Stimulated activated naive CD8-positive, alpha-beta T cell treated with anti-CD3 and anti-CD28 coated beads, Interleukin-15, amount 100 ng/mL, for 72 hours (primary cell): Measurements from ENCODE around the gene UBR3.
"Not testable (repeated sequence)": the region's sequence is repeated elsewhere in the genome, so short reads cannot be mapped to it uniquely, and the experiment has no call there.

ENCODE experiments used
- ATAC-seq: fragments of 150-1000 bp; cut with Tn5 transposase; 2 replicates; pipeline ENCODE4 v1.10.0; 2021; ENCODE audit warnings: mild to moderate bottlenecking, moderate library complexity
- DNase-seq, 2 donors: peaks; one replicate each; pipeline ENCODE4 v3.0.0; 2021 to 2022
- H3K27ac Mint-ChIP-seq, 2 donors: one replicate each; pipeline ENCODE4 v1.8.0; 2022; ENCODE audit warnings: mild to moderate bottlenecking in 2 of 2, mixed read lengths in 2 of 2, moderate library complexity in 2 of 2
- H3K27me3 Mint-ChIP-seq: one replicate; pipeline ENCODE4 v1.8.0; 2022; ENCODE audit warnings: mixed read lengths
- H3K4me1 Mint-ChIP-seq: one replicate; pipeline ENCODE4 v1.8.0; 2022; ENCODE audit warnings: mild to moderate bottlenecking, mixed read lengths
- H3K4me3 Mint-ChIP-seq, 2 donors: one replicate each; pipeline ENCODE4 v1.8.0; 2022; ENCODE audit warnings: mild to moderate bottlenecking in 2 of 2, mixed read lengths in 2 of 2, moderate library complexity in 1 of 2
- H3K9me3 Mint-ChIP-seq, 2 donors: one replicate each; pipeline ENCODE4 v1.8.0; 2022; ENCODE audit warnings: mixed read lengths in 2 of 2

Gene UBR3

DNA sequence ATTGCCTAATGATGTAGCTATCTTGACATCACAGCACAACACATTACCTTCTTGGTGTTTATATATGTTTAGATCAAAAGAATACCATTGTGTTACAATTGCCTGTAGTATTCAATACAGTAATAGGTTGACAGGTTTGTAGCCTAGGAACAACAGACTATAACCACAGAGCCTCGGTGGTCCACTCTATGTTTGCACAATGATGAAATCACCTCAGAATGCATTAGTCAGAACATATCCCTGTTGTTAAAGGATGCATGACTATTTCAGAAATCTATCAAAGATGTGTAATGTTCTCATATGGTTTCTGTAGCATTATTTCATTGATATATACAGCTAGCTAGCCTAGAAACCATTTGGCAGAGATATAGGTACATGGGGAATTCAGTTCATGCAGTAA is 11.4 kb upstream of the UBR3 start:
- ATAC-seq = peak; percentile 89
- Mint-ChIP-seq H3K9me3 (no peaks in the 10 kb centered on the region), H3K27ac (no peak overlapping the region), H3K27me3 (no peaks in the 10 kb centered on the region), H3K4me1 (peaks cover 26% of the 10 kb centered on the region), H3K4me3 (no peak overlapping the region)
- peak in 1 of 2 donors; percentile 20 for DNase-seq

DNA sequence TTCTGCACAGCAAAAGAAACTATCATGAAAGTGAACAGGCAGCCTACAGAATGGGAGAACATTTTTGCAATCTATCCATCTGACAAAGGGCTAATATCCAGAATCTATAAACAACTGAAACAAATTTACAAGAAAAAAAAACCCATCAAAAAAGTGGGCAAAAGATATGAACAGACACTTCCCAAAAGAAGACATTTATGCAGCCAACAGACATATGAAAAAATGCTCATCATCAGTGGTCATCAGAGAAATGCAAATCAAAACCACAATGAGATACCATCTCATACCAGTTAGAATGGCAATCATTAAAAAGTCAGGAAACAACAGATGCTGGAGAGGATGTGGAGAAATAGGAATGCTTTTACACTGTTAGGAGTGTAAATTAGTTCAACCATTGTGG is 10.3 kb upstream of the UBR3 start:
- not testable (repeated sequence) for ATAC-seq, H3K9me3 Mint-ChIP-seq, H3K27ac Mint-ChIP-seq, H3K4me3 Mint-ChIP-seq, DNase-seq, H3K27me3 Mint-ChIP-seq
- peaks cover 37% of the 10 kb centered on the region for H3K4me1 Mint-ChIP-seq

DNA sequence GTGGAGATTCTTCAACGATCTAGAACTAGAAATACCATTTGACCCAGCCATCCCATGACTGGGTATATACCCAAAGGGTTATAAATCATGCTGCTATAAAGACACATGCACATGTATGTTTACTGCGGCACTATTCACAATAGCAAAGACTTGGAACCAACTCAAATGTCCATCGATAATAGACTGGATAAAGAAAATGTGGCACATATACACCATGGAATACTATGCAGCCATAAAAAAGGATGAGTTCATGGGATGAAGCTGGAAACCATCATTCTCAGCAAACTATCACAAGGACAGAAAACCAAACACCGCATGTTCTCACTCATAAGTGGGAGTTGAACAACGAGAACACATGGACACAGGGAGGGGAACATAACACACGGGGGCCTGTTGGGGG is 9.9 kb upstream of the UBR3 start:
- H3K9me3 Mint-ChIP-seq, H3K4me3 Mint-ChIP-seq, DNase-seq, ATAC-seq, H3K27me3 Mint-ChIP-seq, H3K27ac Mint-ChIP-seq: not testable (repeated sequence)
- H3K4me1 Mint-ChIP-seq = peaks cover 40% of the 10 kb centered on the region

DNA sequence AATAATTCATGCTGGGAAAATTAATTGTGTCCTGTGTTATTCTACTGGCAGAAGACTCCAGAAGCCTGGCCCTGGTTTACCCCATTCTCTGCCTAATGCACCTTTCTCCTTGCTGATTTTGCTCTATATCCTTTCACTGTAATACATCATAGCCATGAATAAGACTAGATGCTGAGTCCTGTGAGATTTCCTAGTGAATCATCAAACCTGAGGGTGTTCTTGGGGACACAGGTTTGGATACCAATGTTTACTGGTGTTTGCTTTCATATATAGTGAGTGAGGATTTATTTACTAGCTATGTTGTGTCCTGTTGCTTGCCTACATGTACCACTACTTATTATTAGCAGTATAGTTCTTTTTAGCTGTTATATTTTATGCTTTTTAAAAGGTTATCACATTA is 9.0 kb upstream of the UBR3 start:
- Mint-ChIP-seq H3K27me3 (no peaks in the 10 kb centered on the region), H3K4me1 (peaks cover 48% of the 10 kb centered on the region), H3K27ac (no peak overlapping the region), H3K9me3 (no peaks in the 10 kb centered on the region), H3K4me3 (no peak overlapping the region)
- no peak for ATAC-seq
- DNase-seq = no peak

DNA sequence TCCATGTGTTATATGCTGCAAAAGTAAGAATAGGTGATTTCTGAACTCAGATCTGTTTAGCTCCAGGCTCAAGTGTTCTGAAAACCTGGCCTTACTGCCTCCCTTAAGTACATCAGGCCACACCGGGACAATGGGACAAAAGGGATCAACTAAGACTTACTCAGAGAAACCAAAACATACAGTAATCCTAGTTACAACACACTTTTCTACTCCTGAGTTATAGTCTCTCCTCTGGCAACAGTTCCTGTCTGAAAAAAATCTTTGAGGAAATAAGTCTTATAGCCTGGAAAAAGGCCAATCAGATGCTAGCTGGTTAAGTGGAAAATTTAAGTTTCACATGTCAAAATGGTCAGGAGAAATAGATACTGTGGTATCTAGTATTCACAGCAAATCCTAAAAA is 8.1 kb upstream of the UBR3 start:
- H3K27ac Mint-ChIP-seq = peak overlapping the region in 1 of 2 donors; percentile 33
- DNase-seq = no peak
- peaks cover 57% of the 10 kb centered on the region for H3K4me1 Mint-ChIP-seq

DNA sequence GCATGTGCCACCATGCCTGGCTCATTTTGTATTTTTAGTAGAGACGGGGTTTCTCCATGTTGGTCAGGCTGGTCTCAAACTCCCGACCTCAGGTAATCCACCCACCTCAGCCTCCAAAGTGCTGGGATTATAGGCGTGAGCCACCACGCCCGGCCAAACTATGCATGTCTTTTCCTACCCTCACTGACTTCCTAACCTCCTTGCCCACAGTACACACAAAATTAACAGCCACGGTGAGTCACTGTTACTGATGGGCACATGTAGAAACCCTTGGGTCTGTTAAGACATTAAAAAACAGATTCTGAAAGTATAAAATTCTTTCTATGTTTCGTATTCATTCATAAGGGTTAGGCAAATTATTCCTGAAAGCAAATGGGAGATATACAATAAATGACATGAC is 7.2 kb upstream of the UBR3 start:
- not testable (repeated sequence) for H3K27ac Mint-ChIP-seq
- peaks cover 61% of the 10 kb centered on the region for H3K4me1 Mint-ChIP-seq
- peak in 1 of 2 donors; percentile 44 for DNase-seq

More for the DNA sequence above, 8.1 kb upstream of the UBR3 start:
- Mint-ChIP-seq H3K9me3 (no peaks in the 10 kb centered on the region), H3K27me3 (no peaks in the 10 kb centered on the region), H3K4me3 (no peak overlapping the region)
- ATAC-seq = no peak

DNA sequence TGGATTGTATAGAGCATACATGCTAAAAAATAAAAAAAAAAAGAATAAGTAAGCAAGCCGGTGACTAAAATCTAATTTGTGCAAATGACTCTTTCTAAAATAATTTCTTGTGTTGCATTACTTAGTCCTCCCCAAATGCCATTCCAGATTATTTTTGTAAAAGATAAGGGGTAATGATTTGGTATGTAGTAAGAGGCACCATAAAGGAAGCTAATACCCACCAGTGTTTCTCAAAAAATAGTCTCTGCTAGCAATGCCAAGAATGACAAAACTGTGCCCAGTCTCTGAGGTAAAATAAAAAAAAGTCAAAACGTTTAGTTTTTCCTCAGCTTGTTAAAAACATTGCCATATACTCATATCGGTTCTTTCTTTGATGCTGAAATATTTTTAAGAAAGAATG is 5.2 kb upstream of the UBR3 start:
- no peaks in the 10 kb centered on the region for H3K9me3 Mint-ChIP-seq
- H3K4me1 Mint-ChIP-seq = peaks cover 72% of the 10 kb centered on the region
- DNase-seq = no peak
- H3K27me3 Mint-ChIP-seq = no peaks in the 10 kb centered on the region
- no peak overlapping the region for H3K4me3 Mint-ChIP-seq
- peak overlapping the region in 1 of 2 donors; percentile 81 for H3K27ac Mint-ChIP-seq
- no peak for ATAC-seq

More for the DNA sequence above, 7.2 kb upstream of the UBR3 start:
- H3K4me3 Mint-ChIP-seq = peak overlapping the region; percentile 5 to 43
- H3K9me3 Mint-ChIP-seq, H3K27me3 Mint-ChIP-seq: not testable (repeated sequence)
- ATAC-seq = peak; percentile 58

DNA sequence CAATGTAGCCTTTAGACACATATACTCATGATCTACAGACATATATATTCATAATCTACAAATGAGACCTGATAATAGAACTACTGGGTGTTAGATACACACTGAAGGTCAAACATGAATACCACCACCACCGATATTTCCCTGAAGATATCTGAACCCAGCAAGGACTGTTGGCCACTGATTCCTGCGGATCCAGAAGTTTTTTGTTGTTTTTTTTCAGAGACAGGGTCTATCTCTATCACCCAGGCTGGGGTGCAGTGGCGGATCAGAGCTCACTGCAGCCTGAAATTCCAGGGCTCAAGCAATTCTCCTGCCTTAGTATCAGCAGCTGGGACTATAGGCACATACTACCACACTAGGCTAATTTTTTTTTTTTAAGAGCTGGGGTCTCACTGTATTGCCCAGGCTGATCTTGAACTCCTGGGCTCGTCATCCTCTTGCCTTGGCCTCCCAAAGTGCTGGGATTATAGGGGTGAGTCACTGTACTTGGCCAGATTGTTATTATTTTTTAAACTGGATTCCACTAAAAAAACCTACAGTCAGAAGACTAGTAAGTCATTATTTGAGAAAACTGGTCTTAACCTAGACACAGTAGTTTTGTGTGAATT is 4.4 kb upstream of the UBR3 start:
- H3K4me3 Mint-ChIP-seq = peak overlapping the region; percentile 72 to 94
- ATAC-seq (no peak), DNase-seq (no peak)
- peak overlapping the region in 1 of 2 donors; percentile 90 for H3K27ac Mint-ChIP-seq
- no peaks in the 10 kb centered on the region for H3K9me3 Mint-ChIP-seq
- H3K27me3 Mint-ChIP-seq = no peaks in the 10 kb centered on the region
- H3K4me1 Mint-ChIP-seq = peaks cover 72% of the 10 kb centered on the region

DNA sequence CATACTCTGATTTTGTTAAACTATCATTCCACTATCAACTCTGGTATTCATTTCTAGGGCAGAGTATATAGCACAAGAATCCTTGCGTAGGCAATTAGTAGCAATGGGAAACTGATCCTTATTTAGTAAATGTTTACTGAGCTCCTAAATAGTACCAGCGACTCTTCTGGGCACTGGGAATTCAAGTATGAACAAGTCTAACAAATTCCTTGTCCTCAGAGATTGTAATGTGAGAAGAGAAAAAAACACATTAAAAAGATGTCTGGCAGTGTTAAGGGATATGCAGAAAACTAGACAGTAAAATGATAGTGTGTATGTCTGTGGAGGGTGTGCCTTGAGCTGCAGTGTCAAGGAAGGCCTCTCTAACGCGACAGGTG is 3.3 kb upstream of the UBR3 start:
- ATAC-seq (peak; percentile 5), DNase-seq (no peak)
- H3K4me3 Mint-ChIP-seq = peak overlapping the region; percentile 94 to 97
- H3K27ac Mint-ChIP-seq = peak overlapping the region; percentile 96 to 97
- H3K27me3 Mint-ChIP-seq = no peaks in the 10 kb centered on the region
- no peaks in the 10 kb centered on the region for H3K9me3 Mint-ChIP-seq
- peaks cover 79% of the 10 kb centered on the region for H3K4me1 Mint-ChIP-seq

DNA sequence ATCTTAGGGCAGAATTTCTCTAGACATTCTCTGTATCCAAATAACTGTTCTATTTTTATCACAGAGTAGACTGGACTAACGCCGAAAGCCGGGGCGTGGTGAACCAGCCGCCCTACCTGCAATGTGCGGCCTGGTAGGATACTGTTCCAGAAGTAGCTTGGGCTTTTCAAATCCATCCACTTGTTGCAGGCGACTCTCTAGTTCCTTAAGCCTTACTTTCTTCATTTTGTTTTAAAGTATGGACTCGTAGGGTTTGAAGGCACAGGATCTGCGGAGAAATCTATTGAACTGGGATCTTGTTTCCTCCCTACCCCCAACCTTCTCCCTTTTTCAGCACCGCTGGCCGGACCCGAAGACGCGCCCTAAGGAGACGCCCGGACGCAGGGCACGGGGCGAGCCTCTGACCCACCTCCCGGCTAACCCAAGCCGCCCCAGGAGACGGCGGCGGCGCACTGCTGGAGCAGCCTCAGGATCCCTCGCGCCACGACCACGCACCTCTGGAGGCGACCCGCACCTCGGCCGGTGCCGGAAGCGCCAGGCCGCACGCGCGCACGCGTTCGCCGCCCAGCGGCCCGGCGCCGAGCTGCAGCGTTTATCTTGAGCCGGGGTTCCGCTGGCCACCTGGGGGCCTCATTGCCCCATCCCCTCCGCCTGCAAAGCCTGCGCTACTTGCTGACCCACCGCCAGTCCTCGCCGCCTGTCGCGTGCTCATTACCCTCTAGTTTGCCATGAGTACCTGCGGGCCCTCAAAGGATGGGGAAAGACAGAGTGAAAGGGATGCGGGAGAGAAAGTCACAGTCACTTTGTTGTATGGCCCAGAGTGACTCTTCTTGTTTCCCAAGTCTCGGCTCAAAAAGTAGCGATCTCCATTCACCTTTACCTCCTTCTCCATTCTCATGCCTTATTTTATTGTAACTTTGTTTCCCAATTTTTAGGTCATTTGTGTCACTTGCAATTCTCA is 2.6 kb upstream of the UBR3 start, which contains the start of gene METTL5:
METTL5 (minus strand) TSS at position 533 of the 961 bp plus-strand sequence; CDS start at position 225, 308 bp downstream.
- H3K27ac Mint-ChIP-seq = peak within 1 kb of the TSS; percentile 96 to 97
- peaks cover 78% of the 10 kb centered on the region for H3K4me1 Mint-ChIP-seq
- no peaks in the 10 kb centered on the region for H3K9me3 Mint-ChIP-seq
- DNase-seq = peak; percentile 82 to 84
- no peaks in the 10 kb centered on the region for H3K27me3 Mint-ChIP-seq
- peak; percentile 76 for ATAC-seq
- peak within 1 kb of the TSS; percentile 95 to 97 for H3K4me3 Mint-ChIP-seq

DNA sequence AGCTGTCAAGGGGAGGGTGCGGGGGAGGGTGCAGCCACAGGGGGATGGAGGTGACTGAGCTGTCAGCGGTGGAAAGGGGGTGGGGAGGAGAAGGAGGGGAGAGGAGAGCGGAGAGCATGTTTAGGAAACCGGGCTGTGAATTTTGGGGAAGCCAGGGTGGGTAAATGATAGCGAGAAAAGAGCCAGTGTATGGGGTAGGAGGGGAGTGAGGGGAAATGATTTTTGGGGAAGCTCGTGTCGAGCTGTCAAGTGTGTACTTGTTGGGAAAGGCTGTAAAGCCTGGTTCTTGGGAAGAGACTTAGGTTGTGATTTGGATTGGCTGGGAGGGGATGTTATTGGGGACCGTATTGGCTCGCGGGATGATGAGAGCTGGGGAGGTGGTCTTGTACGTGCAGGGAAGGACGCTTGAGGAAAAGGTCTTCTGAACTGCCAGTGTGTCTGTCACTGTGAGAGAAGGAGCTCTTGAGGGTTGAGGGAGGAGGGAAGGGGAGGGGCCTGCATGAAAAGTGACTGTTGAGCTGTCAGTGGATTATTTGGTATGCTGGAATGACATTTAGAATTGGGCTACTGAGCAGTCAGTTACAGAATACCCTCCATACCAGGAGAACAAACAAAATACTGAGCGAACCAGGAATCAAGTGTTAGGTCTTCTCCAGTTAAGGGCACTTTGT is 1.0 kb downstream of the UBR3 start:
- DNase-seq (peak; percentile 20 to 28), ATAC-seq (peak; percentile 45)

DNA sequence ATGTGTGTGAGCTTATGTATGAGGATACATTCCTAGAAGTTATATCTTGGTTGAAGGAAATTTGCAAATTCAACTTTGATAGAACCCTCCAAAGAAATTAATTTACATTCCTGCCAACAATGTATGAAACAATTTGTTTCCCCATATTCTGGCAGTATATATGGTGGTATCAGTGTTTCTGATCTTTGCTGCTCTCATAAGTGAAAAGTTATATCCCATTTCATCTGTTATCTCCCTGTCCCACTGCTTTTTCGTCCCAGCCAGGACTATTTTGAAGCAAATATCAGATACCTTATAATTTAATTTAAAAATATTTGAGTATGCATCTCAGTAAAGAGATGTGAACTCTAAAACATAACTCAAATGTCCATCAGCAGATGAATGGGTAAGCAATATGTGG is 7.1 kb downstream of the UBR3 start:
- H3K9me3 Mint-ChIP-seq = no peaks in the 10 kb centered on the region
- H3K4me1 Mint-ChIP-seq = peaks cover 24% of the 10 kb centered on the region
- no peaks in the 10 kb centered on the region for H3K27me3 Mint-ChIP-seq
- ATAC-seq (no peak), DNase-seq (no peak)
- no peak overlapping the region for H3K4me3 Mint-ChIP-seq
- no peak overlapping the region for H3K27ac Mint-ChIP-seq

More for the DNA sequence above, 1.0 kb downstream of the UBR3 start:
- Mint-ChIP-seq H3K4me3 (peak overlapping the region; percentile 91 to 96), H3K4me1 (peaks cover 60% of the 10 kb centered on the region), H3K9me3 (no peaks in the 10 kb centered on the region), H3K27ac (peak overlapping the region; percentile 89 to 91), H3K27me3 (no peaks in the 10 kb centered on the region)

DNA sequence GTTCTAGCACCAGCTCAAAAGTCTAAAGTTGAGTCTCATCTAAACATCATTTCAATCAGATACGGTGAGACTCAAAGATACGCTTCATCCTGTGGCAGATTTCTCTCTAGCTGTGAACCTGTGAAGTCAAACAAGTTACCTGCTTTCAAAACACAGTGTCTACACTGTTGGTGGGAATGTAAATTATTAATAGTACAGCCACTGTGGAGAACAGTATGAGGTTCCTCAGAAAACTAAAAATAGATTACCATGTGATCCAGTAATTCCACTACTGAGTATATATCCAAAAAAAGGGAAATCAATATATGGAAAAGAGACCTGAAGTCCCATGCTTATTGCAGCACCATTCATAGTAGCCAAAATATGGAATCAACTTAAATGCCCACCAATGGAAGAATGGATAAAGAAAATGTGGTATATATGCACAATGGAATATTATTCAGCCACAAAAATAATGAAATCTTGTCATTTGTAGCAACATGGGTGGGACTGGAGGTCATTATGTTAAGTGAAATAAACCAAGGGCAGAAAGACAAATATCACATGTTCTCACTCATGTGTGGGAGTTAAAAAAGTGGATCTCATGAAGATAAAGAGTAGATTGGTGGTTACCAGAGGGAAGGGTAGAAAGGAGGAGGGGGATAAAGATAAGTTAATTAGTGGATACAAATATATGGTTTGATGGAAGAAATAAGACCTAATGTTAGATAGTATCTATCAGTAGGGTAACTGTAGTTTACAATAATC is 11.7 kb downstream of the UBR3 start:
- Mint-ChIP-seq H3K4me1 (peaks cover 19% of the 10 kb centered on the region), H3K27ac (no peak overlapping the region), H3K27me3 (no peaks in the 10 kb centered on the region), H3K9me3 (no peaks in the 10 kb centered on the region), H3K4me3 (no peak overlapping the region)
- DNase-seq (no peak), ATAC-seq (no peak)

DNA sequence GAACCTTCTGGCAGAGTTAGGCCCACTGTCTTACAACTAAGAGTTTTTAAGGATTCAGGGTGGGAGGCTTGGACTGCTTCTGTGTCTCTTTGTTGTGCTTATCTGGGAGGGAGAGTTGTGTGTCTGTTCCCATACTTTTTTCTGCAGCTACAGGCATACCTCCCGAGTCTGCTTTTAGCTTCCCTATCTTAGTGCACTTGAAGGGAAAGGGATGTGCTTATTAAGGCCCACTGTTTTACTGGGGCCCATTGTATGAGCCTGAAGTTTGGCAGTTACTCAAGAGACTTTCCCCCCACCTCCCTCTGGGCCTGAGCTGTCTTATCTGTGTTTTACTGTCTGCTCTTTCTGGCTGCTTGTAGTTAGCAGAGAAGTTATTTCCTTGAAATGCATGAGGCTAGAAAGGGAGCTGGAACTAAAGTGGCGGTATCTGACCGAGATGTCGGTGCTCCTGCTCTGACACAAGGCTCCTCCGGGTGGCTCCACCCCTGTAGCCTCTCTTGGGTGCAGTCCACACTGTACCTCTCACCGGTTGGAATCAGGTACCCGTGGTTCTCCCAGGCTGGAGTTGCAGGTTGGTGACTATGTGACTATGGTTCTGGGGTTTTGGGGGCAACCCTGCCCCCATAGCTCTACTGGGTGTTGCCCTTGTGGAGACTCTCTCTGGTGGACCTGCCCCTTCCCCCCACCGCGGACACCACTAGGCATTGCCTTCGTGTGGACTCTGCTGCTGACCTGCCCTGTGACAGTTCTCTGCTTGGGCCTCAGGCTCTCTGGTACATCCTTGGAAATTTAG is 12.9 kb downstream of the UBR3 start:
- Mint-ChIP-seq H3K4me1 (peaks cover 22% of the 10 kb centered on the region), H3K4me3 (no peak overlapping the region), H3K27me3 (no peaks in the 10 kb centered on the region), H3K9me3 (no peaks in the 10 kb centered on the region), H3K27ac (peak overlapping the region in 1 of 2 donors; percentile 23)
- DNase-seq (no peak), ATAC-seq (peak; percentile 37)
